Raji (cell line): ENCODE results near the gene MCU.

Experiments used
- POLR2A ChIP-seq: IDR thresholded peaks from 2 replicates; pipeline ENCODE4 v1.6.1; 2011; ENCODE audit warnings: low read depth, low read length, control low read depth; ENCODE audit not compliant: insufficient read depth

The MCU gene

GRCh38 chr10:72673280-72673679, 18.7 kb upstream of the MCU start:
- TF ChIP-seq POLR2A, result no peak

- TF ChIP-seq POLR2A, result no peak
Measured at GRCh38 chr10:72679838-72680241, 12.1 kb upstream of the MCU start.

GRCh38 chr10:72682638-72683037, 9.3 kb upstream of the MCU start:
- no peak for TF ChIP-seq POLR2A

DNA sequence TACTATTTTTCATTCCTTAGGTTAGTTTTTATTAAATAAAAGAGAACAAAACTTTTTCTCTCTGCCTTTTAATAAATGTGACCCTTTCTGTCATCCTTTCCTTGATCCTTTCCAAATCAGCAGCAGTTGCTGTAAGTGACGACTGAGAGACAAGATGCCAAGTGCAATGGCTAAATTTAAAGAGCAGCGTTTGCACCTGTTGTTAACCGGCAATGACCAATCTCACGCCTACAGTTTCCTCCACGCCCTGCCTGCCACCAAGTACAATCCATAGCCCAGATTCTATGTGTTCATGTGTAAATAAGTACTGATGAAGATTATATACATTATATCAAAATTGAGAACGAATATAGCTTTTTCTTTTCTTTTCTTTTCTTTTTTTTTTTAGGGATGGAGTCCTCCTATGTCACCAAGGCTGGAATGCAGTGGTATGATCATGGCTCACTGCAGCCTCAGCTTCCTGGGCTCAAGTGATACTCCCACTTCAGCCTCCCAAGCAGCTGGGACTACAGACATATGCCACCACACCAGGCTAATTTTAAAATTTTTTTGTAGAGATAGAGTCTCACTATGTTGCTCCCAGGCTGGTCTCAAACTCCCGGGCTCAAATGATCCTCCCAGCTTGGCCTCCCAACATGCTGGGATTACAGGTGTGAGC, 6.5 kb upstream of the MCU start:
- no peak for TF ChIP-seq POLR2A

DNA sequence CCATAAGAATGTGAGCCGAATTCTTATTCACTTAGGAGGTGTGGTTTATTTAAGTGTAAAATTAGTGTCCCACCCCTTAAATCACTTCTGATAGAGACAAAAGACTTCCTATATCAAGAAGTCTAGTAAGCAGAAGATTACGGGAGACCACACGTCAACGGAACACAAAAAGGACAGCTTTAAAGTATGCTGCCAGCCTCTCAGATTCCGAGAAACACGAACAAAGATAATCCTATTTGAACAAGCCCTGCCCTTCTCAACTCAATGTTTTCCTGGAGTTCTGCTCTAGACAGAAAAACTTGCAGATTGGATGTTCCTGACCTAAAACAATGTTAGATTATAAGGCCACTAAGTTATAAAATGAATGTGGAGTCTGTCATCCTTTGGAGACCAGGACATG, 4.9 kb upstream of the MCU start:
- TF ChIP-seq POLR2A, result no peak

DNA sequence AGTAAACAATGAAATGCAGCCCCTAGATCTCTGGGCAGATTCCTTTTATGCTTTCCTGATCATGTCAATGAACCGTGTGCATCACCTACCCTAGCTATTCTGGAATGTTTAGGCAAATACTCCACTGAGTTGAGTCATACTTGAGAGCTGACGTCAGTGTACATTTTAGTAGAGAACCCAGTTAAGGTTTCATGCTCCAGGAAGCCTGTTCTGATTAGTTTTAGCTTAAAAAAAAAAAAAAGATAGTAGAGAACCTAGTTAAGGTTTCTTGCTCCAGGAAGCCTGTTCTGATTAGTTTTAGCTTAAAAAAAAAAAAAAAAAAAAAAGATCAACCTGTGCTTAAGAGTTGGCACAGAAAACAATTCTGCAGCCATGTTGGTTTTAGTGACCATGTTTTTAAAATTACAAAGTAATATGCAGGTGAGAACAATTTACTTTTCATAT, 3.7 kb upstream of the MCU start:
- no peak for TF ChIP-seq POLR2A

GRCh38 chr10:72689660-72690059, 2.3 kb upstream of the MCU start:
- no peak for TF ChIP-seq POLR2A

DNA sequence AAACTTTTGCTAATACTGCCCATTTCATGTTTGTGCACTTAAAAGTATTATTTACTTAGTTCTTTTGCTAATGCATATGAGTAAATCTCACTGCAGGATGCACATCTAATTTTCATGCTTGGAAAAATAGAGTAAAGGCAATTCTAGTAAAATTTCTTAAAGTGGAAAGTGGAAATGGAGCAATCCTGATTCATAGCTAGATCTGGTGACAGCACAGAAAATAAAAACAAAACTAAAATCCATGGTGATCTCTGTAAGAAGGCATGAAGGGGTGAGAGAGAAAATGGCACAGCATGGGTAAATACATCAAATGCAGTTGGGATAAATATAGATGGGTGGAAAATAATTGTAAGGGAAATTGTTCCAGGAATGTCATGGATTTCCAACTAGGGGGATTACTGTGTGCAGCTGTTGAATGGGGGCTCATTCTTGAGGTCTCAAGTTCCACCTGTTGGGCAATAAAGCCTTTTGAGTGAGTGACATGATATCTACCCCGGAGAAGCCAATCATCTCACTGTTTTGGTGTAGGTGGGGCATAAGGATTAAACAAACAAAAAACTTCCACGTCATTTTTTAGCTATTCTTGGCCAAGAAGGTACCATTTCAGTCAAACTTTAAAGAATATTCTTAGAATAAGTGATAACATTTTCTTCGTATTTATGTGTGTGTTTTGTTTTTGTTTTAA, 1.7 kb upstream of the MCU start:
- no peak for TF ChIP-seq POLR2A

- TF ChIP-seq POLR2A, result no peak
Measured at GRCh38 chr10:72691470-72691862, 477 bp upstream of the MCU start.

- no peak for TF ChIP-seq POLR2A
Measured at GRCh38 chr10:72692744-72692993, 726 bp downstream of the MCU start.

DNA sequence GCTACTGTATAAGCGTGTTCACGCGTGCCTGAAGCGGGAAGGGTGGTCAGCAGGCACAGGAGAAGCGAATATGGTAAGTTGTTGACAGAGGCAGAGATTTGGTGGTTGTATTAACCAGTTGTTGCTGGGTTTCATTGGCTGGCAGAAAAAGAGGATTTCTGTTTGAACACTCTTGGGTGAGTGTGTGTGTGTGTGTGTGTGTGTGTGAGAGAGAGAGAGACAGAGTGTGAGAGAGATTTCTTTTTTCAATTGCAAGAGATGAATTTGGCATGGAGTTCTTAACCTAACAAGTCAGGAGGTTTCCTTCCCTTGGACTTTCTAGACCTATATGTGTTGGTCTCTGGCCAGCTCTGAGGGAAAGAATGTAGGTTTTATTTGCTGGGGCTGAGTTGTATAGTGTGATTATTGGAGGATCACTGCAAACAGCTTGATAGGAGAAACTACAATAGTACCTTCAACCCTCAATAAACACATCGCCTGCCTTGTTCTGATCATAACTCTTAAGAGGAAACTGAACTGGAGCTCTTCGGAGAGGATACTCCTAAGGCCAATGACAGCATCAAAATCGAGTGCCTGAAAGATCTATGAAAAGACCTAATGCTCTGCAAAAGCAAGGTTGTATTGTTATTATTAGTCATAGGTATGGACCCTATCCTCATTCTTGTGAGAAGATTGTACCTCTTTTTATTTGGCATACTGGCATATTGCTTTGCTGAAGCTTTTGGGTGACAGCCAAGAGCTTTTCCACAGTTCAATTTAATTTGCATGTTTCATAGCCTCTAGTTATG, 1.2 kb downstream of the MCU start:
- TF ChIP-seq POLR2A, result no peak

DNA sequence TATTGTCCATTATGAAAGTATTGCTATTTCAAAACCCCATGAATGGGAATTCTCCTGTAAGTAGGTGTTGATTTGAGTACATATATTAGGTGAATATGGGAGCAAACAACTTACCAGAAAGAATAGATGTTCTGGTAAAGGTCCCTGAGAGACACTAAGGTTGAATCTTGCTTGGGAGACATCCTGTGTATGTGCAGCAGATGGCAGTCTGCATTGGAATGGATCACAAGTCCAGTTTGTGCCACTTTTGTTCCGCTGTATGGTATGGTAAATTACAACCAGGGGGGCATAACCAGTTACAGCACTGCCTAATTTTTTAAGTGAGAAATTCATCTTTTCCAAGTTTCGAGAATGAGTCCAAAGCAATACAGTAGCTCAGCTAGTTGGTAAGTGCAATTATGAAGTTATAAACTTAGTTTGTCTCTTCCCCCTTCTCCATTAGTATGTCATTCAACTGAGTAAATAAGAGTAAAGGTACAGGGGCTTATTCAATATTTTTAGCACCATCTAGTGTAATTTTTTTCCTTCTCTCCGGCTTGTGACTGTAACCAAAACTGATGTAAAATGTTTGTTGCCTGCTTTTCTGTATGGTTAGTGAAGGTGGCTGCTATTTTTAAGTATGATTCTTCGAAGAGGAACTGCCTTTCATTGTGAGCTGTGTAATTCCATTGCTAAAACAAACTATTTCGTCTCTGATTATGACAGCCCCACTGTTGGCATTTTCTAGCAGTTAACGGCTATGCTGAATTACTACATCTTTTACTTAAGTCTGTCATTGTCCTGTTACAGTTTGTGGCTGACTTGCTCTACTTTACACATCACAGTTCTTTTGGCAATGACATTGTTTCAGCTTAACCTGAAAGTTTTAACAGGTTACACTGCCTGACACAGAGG, 2.8 kb downstream of the MCU start:
- no peak for TF ChIP-seq POLR2A

DNA sequence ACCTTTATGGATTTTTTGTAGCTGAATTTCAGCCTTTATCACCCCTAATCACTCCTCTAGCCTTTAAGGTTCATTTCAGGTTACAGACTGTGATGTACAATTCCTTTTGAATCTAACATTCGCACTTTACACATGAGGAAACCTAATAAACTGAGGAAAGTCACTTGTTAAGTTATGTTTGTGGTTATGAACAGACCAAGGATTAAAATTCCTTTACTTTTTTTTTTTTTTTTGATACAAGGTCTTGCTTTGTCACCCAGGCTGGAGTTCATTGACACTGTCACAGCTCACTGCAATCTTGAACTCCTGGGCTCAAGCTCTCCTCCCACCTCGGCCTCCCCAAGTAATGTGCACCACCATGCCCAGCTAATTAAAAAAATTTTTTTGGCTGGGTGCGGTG, 3.6 kb downstream of the MCU start:
- no peak for TF ChIP-seq POLR2A

DNA sequence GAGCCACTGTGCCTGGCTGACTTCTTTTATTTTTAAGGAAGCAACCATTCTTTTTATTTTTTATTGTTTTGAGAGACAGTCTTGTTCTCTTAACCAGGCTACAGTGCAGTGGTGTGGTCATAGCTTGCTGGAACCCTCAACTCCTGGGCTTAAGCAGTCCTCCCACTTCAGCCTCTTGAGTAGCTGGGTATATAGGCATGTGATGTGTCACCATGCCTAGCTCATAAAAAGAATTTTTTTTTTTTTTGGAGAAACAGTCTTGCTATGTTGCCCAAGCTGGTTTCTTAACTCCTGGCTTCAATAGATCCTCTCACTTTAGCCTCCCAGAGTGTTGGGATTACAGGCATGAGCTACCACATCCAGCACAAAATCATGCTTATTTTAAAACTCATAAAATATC, 5.8 kb downstream of the MCU start:
- TF ChIP-seq POLR2A, result no peak

- no peak for TF ChIP-seq POLR2A
Measured at GRCh38 chr10:72702868-72703581, 11.1 kb downstream of the MCU start.
